ENCODE results near the gene SLC6A19.
"Not testable (repeated sequence)": the region's sequence is repeated elsewhere in the genome, so short reads cannot be mapped to it uniquely, and the experiment has no call there.

SLC6A19 gene

DNA sequence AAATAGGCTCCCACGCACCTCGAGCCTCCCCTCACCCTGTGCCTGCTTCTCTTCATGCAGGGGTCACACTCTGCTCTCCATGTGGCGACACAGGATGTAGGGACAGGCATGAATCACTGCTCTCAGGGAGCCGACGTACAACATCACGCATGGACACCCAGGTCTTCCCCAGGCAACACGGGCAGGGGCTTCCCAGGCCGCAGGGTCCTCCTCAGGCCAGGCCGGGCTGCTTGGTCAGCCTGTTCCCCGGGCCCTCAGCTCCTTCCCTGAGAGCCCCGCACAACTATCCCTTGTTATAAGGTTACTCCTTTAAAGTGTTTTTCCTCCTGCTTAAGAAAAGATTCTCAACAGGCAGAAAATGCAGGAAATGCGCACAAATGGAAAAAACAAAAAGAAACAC lies 24.8 kb downstream of the SLC6A19 start:
- no peak for DNase-seq

DNA sequence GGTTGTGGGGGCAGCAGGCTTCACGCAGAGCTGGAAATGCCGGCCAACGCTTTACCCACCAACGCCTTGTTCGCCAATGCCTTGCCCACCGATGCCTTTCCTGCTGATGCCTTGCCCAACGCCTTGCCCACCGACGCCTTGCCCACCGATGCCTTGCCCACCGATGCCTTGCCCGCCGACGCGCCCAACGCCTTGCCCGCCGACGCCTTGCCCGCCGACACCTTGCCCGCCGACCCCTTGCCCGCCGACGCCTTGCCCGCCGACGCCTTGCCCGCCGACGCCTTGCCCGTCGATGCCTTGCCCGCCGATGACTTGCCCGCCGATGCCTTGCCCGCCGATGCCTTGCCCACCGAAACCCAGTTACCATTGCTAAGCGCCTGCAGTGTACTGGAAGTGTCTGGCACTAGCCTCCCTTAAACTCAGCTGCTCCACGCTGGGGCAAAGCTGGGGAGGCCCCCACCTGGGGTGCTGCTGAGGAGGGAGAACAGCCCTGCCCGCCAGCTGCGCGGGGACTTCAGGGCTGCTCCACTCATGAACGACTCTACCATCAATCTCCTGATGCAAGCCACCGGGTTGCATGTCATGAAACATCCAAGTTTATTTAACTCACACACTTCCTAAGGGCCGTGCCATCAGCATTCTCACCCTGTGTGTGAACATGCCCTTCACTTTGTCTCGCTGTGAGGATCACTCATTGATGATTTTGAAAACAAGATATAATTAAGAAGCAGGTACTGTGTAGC lies 25.6 kb downstream of the SLC6A19 start:
- no peak for DNase-seq

DNA sequence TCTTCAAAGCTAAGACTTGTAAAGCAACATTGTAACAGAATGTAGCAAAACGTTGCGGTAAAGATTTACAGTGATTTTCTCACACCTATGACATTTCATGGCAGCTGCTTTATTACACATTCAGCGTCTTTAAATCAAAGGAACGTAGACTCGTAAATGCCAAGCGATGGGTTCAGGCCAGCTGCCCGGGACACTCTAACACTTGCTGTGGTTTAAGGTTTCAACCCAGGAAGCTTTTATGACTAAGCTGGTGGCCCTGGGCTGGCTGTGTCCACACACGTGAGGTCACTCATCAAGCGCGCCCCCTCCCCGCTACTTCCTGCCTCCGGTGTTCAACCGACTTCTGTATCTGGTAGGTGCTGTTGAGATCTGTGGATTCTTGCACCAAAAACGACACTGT lies 26.3 kb downstream of the SLC6A19 start:
- DNase-seq: no peak

DNA sequence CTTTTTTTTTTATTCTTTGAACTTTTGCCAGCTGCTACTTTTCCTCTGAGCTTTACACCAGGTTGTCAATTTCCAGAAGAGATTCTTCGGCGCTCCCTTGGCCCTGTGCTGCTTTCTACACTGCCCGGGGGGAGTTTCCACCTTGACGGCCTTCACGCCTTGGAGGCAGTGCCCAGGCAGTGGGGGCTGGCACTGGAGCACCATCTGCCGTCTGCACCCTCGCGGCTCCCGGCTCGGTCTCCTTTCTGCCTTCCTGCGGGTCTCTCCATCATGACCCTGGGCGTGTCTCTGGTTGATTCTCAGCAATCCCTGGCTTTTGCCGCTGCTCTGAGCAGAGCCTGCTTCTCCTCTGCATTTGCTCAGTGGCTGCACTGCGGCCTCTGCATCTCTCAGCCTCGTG lies 26.7 kb downstream of the SLC6A19 start:
- DNase-seq: no peak

DNA sequence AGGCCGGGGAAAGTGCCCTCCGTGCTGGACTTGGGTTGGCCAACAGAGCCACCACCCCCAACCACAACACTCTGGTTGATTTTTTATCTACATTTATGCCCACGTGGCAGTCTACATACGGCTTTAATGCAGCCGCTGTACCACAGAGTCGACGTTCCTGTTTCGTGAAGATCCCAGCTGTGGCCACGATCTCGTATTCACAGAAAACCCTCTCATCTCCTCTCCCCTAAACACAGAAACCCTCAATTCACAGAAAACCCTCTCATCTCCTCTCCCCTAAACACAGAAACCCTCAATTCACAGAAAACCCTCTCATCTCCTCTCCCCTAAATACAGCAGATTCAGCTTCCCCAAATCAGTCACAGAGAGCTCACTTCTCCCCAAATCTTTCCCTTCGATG lies 27.6 kb downstream of the SLC6A19 start:
- not testable (repeated sequence) for DNase-seq

DNA sequence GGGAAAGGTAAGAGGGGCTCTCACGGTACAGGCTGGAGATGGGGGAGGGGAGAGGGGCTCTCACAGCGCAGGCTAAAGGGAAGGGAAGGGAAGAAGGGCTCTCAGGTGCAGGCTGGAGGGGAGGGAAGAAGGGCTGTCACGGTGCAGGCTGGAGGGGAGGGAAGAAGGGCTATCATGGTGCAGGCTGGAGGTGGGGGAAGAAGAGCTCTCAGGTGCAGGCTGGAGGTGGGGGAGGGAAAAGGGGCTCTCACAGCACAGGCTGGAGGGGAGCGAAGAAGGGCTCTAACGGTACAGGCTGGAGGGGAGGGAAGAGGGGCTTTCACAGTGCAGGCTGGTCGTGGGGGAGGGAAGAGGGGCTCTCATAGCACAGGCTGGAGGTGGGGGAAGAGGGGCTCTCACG lies 28.4 kb downstream of the SLC6A19 start:
- DNase-seq: no peak

DNA sequence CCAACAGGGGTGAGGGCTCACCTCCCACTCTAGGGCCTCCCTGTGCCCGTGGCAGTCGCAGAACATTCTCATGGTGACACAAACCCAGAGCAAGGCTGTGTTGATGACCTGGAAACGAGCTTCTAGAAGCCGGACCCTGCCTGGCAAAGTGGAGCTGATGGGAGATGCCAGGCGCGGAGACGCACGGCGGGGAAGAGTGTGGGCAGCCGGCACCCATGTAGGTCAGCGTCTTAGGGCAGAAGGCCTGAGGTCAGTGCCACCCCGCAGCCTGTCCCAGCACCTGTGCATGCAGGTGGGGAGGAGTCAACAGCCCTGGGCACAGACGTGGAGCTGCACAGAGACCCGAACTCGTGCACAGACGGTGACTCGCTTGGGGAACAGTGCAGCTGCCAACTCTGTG lies 29.2 kb downstream of the SLC6A19 start:
- no peak for DNase-seq

DNA sequence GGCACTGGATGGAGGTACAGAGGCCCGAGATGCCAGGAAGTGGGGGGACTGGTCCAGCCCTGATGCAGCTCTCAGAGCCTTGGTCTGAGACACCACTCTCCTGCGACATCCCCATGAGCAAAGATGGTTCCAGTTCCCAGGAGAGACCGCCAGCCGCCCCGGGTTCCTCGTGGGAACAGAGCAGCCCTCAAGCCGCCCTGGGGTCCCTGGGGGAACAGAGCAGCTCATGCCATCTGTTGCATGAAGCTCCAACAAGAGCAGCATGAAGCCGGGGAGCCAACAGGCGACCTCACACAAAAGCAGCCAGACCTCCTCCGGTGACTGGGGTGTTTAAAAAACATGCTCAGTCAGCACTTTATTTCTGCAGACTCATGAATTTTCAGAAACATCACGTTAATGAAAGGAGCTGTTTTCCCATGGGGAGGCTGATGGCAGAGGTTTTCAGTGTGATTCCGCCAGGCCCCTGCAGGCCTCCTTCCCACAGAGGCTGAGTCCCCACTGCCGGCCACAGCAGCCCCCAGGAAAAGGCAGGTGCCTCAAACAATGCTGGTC lies 30.0 kb downstream of the SLC6A19 start:
- no peak for DNase-seq

DNA sequence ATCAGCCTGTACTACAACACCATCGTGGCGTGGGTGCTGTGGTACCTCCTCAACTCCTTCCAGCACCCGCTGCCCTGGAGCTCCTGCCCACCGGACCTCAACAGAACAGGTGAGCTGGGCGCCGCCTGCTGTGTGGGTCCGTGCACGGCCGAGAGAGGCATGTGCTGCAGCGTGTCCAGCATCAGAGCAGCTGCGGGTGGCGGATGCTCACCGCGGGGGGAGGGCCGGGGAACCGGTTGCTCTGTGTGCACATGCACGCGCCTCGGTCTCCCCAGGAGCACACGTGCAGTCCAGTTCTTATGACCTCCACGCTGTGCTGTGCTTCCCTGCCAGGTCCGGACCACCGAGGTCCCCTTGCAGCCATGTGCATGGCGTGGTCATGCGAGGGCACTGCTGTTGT lies 31.4 kb downstream of the SLC6A19 start:
- DNase-seq: no peak

DNA sequence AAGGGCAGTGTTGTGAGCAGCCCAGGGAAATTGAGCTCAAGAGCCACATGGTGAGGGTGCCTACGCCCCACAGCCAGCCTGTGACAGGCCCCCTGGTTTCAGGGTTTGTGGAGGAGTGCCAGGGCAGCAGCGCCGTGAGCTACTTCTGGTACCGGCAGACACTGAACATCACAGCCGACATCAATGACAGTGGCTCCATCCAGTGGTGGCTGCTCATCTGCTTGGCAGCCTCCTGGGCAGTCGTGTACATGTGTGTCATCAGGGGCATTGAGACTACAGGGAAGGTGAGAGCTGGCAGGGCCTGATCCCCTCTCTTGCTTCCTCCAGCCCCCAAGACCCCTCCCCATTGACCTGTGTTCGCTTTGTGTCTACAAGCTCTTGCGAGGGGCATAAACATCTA lies 34.0 kb downstream of the SLC6A19 start:
- DNase-seq: no peak

DNA sequence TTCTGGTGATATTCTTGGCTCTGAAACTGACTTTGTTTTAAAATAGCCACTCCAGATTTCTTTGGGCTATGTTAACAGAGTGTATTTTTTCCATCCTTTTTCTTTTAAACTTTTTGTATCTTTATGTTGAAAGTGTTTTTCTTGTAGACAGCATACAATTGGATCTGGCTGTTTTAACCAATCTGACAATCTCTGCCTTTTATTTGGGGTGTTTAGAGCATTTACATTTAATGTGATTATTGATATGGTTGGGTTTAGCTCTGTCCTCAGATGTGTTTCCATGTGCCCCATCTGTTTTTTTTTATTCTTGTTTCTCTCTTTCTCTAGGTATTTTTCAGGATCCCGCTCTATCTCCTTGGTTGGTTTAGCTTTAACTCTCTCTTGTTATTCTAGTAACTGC lies 34.4 kb downstream of the SLC6A19 start:
- no peak for DNase-seq

DNA sequence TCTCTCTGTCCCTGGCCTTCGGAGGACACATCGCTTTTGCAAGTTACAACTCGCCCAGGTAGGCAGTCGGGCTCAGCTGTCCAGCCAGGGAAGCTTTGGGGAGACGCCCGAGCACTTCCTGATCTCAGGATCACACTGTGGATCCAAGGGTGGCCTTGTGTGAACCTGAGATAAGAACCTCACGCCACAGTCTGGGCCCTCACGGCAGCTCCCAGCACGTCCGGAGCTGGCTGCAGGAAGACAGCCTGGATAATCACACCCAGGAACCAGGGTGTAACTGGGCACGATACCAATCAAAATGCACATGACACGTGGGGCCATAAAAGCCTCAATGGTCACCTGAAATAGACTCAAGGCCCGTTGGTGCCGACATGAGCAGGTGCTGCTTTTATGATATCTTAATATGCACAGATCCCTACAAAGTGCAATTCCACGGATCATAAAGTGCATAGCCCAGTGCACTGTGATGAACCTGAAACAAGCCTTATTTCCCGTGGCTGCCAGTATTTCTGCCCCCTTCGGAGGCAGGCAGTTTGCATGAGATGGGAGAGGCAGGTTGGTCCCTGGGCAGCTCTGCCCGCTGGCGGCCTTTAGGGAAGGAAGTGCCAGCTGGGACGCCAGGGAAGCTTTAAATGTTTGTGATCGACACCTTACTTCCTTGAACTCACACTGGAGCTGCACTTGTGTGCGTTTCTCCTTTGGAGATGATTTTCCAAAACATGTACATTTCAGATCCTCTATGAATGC lies 38.3 kb downstream of the SLC6A19 start:
- DNase-seq: no peak

DNA sequence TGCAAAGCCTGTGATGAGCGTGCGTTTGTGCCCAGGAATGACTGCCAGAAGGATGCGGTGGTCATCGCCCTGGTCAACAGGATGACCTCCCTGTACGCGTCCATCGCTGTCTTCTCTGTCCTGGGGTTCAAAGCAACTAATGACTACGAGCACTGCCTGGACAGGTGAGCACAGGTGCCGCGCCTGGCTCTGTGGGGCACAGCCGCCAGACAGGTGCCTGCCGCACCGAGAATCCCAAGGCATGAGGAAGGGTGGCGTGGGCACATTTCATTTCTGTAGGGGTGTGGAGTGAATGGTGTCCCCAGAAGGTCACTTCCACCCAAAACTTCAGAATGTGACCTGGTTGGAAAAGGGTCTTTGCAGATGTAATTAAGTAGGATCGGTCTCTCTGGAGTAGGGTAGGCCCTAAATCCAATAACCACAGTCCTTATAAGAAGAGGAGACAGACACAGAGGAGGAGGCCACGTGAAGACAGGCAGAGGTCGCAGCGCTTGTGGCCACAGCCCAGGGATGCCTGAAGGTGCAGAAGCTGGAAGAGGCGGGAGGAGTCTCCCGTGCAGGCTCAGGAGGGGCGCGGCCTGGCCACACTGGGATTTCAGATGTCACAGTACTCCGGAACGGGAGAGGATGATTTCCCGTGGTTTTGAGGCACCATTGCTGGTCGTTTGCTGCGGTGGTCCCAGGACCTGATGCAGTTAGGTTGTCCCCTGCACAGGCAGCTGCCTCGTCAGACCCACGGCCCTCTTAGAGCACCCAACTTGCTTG lies 39.3 kb downstream of the SLC6A19 start:
- DNase-seq: no peak

DNA sequence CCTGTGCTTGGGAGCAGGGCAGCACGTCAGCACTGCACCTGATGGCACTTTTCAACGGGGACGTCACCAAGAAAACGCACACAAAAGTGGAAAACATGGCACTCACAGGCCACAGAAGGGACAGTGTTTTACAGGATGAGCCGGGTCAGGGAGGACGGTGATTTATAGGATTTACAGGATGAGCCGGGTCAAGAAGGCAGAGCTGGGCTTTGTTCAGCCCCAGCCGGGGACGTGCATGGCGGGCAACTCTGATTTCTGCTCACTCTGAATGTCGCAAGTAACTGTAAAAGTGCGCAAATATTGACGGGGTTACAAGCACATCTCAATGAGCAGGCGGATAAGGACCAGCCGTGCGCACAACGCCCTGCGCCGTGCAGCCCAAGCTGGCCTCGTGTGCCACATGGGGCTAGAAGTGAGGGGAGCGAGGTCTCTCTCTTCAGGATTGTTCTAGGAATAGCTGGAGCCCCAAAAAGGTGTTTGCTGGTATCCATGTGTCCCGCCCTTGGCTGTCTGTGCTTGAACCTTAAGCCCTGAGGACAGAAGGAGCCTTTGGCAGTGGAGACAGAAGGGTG lies 40.2 kb downstream of the SLC6A19 start:
- DNase-seq: no peak

DNA sequence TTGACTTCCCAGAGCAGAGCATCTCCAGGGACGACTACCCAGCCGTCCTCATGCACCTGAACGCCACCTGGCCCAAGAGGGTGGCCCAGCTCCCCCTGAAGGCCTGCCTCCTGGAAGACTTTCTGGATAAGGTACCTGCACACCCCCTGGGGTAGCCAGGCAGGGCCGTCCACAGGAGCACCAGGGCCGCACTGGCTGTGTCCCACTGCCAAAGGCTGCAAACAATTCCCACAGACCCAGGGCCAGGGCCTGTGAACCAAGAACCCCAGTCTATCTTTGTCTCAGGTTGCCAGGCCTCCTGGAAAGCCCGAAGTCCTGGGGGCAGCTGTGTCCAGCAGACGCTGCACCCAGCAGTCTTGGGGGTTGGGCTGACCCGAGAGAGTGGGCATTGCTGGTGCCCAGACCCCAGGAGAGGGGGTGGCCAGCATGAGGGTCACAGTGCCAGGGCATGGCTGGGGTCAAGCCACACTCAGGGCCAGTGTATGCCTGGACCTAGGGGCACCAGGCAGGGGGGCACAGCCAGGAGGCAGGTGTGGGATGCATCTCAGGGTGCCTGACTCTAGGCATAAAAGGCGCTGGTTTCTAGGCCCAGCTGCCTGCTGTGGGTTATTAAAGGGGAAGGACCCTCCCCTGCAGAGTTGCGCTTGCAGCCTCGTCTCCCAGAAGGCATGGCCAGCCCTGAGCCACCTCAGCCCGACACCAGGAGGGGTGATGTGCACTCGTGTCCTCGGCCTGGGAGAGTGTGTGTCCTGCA lies 41.5 kb downstream of the SLC6A19 start:
- no peak for DNase-seq

DNA sequence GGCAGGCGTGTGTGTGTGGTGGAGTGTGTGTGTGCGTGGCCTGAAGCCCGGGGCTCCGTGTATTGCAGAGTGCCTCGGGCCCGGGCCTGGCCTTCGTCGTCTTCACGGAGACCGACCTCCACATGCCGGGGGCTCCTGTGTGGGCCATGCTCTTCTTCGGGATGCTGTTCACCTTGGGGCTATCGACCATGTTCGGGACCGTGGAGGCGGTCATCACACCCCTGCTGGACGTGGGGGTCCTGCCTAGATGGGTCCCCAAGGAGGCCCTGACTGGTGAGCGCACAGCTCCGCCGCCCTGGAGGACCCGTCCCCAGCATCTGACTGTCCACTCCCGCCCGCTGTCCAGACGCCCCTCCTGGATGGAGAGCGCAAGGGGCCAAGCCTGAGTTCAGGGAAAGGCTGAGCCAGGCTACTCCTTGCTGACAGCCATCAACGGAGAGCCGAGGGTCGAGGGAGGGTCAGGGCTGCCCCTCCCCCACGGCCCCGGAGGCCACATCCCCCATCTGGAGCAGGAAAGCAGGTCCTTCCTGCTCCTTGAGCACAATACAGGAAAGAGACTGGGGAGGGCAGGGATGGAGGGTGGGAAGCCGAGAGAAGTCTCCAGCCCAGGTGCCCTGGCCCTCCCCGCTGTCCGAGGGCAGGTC lies 42.2 kb downstream of the SLC6A19 start:
- no peak for DNase-seq

DNA sequence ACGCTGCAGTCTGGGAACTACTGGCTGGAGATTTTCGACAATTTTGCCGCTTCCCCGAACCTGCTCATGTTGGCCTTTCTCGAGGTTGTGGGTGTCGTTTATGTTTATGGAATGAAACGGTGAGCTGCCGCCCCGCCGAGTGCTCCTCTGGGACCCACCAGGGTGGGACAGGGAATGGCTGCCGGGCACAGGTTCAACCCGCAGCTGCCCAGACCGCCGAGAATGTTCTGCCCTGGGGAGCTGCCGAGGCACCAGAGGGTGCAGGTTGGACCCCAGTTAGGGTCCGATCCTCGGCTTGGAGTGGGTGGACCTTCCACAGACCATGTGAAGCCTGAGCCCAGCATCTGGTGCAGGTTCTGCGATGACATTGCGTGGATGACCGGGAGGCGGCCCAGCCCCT lies 42.9 kb downstream of the SLC6A19 start:
- DNase-seq: no peak

DNA sequence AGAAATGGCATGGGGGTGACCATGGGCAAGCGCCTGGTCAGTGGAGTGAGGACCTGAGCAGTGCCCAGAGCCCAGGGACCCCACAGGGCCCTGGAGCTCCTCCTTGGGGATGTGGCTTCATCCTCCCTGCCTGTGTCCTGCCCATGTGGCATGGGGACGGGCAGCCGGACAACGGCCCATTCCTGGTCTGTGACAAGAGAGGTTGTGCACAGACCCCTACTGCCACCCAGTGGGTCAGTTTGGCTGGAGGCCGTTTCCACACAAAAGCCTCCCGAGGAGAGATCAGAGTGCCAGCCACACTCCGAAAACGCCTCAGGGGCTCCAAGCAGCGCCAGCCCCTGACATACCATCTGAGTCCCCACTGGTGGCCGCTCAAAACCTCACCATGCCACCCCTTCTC lies 43.6 kb downstream of the SLC6A19 start:
- no peak for DNase-seq

DNA sequence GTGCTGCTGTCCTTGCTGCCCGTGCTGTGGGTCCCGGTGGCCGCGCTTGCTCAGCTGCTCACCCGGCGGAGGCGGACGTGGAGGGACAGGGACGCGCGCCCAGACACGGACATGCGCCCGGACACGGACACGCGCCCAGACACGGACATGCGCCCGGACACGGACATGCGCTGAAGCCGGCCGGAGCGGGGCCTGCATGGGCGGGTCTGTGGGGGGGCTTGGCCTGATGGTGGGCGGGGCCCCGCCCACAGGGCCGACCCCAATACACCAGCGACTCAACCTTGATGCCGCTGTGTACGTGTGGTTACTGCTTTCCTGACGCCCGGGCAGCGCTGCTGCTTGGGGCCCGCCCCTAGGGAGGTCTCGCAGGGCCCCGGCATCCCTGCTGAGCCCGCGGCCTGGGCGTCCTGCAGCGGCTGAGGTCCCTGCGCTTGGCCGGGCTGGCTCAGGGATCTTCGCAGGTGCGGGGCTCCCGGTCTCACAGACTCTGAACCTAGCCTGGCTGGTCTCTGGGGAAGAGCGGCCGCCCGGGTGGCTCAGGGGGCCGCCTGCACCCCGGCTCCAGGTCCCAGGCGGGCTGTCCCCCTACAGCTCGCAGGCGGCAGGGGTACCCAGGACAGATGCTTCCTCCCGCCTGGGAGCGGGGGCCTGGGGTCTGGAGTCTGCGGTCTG lies 44.6 kb downstream of the SLC6A19 start:
- no peak for DNase-seq

DNA sequence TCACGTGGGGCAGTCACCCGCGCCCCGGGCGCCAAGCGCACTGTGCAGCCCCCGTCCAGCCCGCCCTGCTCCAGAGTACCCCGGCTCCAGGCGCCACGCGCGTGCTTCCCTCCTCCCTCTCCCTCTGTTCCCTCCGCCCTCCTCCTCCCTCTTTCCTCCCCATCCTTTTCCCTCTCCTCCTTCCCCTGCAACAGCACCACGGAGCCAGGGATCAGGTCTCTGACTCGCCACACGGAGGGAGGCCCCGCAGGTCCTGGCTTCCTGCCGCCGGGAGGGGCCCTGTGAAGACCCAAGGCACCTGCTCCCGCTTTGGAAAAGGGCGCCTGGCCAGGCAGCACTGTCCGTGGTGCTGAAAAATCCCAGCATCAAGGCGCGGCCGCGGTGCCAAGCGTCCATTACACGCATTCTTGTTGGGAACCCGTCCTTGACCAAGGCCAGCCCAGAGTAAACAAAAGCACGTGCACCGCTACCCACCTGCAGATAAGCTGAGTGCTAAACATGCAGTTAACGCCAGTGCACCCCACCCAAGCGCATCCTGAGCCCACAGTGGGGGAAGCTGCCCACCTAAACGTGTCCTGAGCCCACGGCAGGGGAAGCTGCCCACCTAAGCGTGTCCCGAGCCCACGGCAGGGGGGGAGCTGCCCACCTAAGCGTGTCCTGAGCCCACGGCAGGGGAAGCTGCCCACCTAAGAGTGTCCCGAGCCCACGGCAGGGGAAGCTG lies 45.5 kb downstream of the SLC6A19 start:
- no peak for DNase-seq

DNA sequence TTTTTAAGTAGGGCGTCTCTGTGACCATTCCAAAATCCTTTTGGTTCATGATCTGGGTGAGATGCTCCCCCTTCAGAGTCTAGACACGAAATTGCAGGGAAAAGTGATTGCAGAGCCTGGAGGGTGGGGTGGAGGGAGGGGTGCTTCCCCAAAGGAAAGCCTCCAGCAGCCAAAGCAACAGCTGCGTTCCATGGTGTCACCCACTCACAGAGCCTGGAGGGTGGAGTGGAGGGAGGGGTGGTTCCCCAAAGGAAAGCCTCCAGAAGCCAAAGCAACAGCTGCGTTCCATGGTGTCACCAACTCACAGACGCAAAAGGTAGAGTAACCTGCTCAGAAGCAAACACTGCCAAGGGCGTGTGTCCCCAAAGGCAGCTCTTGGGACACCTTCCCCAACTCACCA lies 46.4 kb downstream of the SLC6A19 start:
- no peak for DNase-seq
